Endothelial cell of hepatic sinusoid (primary cell): Measurements from ENCODE around the gene SYNE2.

Experiments used
- in situ Hi-C: cut with HindIII; loops from 2 replicates; pipeline ENCODE4 v1.10.0; 2017; ENCODE audit warnings: low sequenced_read_pairs

The SYNE2 gene

GRCh38 chr14:64112867-64113678, 260.3 kb downstream of the SYNE2 start:
- in situ Hi-C loops = no loop called here

GRCh38 chr14:64114166-64114565, 261.4 kb downstream of the SYNE2 start:
- in situ Hi-C loops = no loop called here

DNA sequence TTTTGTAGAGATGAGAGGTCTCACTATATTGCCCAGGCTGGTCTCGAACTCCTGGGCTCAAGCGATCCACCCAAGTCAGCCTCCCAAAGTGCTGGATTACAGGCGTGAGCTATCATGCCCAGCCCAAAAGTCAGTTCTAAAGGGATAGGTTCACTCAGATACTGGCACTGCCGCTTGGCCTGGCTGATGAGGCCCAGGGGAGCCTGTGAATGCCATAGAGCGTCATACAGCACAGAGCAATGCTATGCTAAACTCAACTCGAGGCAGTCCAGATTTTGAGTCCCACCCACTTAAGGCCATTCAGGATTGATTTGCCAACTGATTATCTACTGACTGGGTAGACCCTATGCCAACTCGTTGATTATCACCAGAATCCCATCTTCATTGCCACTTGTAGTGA, 262.0 kb downstream of the SYNE2 start:
- in situ Hi-C loops = loop anchor here (5.0 kb wide), 1 partner anchor 57 kb away; no protein-coding TSS in a partner anchor

DNA sequence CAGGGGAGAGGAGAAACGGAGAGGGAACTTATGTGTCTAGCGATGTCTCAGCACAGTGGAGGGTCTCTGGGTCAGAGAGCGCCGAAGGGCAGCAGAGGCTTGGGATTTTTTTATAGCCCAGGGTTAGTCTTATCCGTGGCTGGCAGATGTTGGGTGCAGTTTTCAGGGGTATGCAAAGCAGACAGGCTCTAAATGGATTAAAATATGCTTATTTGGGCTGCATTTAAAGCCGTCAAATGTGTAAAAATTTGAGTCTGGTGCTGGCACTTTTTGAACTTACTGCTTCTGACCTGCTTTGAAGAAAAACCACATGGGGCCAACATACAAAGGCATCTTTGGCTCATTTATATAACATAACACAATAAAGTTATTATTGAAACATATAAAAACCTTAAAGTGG, 262.6 kb downstream of the SYNE2 start:
- in situ Hi-C loops = loop anchor here (5.0 kb wide), 1 partner anchor 58 kb away; no protein-coding TSS in a partner anchor

- in situ Hi-C loops = loop anchor here (5.0 kb wide), 1 partner anchor 61 kb away; no protein-coding TSS in a partner anchor
Measured at GRCh38 chr14:64117671-64118402, 265.0 kb downstream of the SYNE2 start.

DNA sequence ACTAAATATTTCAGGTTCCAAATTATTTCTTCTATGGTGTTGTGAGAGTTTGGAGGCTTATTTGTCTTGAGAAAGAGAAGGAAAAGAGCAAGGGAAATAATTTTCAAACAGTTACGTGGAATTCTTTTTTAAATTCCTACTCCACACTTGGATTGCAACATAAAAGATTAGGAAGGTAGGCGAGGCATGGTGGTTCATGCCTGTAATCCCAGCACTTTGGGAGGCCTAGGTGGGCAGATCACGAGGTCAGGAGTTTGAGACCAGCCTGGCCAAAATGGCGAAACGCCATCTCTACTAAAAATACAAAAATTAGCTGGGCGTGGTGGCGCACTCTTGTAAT, 265.6 kb downstream of the SYNE2 start:
- in situ Hi-C loops = loop anchor here (5.0 kb wide), 1 partner anchor 61 kb away; no protein-coding TSS in a partner anchor

DNA sequence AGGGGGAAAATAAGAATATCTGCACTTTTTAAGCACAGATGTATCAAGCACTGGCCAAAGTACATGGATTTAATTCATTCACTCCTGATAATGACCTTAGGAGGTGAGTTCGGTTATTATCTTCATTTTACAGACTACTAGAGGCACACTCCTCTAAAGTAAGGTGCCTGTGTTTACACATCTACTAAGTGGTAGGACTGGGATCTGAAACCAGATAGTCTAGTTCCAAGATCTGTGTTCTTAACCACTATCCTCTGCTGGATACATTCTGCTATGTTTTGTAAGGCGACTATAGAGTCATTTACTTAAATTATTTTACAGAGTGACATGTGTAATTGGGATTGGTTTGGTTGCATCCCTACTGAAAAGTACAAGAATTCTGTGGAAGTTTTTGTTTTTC, 266.1 kb downstream of the SYNE2 start:
- in situ Hi-C loops = loop anchor here (5.0 kb wide), 1 partner anchor 62 kb away; no protein-coding TSS in a partner anchor

DNA sequence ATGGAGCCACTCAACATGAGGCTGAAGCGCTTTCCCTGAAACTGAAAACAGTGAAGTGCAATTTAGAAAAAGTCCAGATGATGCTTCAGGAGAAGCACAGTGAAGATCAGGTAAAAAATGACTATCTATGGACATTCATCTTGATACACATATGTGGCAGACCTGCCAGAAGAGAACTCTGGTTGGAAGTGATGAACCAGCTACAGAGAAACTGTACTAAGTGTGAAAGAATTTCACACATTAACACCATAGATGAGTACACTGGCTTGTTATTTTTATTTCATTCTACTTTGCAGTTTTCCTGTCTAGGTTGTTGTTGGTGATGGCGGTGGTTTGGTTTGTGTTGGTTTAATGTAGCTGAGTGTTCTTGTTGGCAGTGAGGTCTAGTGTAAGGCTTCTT, 266.7 kb downstream of the SYNE2 start:
- in situ Hi-C loops = loop anchor here (5.0 kb wide), 1 partner anchor 62 kb away; no protein-coding TSS in a partner anchor

DNA sequence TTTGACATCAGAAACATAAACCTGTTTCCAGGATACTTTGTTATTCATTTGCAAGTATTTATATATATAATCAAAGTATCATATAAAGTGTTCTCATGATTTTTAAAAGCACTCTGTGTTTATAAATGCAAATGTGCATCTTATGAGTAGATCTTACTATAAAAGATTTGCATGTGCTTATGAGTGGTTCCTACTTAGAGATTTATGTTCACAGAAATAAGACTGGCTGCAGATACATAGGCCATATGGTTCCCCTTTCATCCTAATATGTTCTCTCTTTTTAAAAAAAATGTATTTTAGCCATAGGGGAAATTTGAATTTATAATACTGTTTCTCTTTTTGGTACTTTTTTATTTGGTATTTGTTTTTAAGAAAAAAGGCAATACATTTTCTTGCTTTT, 267.2 kb downstream of the SYNE2 start:
- in situ Hi-C loops = loop anchor here (5.0 kb wide), 1 partner anchor 63 kb away; no protein-coding TSS in a partner anchor

DNA sequence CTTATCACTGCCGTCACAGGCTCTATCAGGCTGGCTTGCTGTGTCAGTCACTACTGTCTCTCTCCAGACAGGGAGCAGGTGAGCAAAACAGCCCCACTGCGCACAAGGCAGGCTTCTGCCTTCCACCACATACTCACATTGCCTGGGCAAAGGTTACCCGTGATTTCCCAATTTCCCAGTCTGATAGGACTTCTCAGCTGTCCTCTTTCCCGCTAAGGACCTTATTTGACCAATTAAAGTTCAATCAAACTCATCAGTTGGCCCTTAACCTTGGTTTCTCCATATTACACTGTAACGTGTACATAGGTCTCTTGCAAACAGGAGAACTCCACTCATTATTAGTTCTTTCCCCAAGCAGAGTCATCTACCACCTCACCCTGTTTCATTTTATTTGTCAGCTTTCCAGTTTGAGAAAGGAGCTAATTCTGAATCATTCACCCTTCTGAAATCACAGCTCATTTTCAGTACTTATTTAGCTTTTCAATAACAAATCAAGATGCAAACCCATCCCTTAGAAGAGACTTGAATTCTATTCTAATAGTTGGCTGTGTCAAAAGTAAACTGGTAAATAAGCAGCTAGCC, 270.5 kb downstream of the SYNE2 start:
- in situ Hi-C loops = no loop called here

DNA sequence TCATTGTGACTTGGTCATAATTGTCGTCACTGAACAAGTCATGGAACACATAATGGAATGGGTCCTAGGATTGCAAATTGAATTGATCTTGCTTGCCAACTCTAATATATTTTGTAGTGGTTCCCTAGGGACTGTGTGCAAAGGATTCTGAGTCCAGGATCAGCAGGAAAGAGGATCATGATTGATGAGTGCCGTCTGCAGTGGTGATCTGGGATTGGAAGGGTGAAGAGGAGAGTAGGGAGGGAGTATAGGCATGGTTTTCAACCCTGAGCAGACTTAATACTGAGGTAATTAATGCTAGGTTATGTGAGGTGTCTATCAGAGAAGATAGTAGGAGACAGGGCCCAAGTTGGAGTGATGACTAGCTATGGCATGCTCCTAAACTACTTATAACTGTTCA, 272.5 kb downstream of the SYNE2 start:
- in situ Hi-C loops = no loop called here

- in situ Hi-C loops = no loop called here
Measured at GRCh38 chr14:64126548-64126947, 273.7 kb downstream of the SYNE2 start.

GRCh38 chr14:64137657-64138290, 285.0 kb downstream of the SYNE2 start:
- in situ Hi-C loops = no loop called here

GRCh38 chr14:64147126-64147790, 294.5 kb downstream of the SYNE2 start:
- in situ Hi-C loops = no loop called here

- in situ Hi-C loops = no loop called here
Measured at GRCh38 chr14:64149921-64150320, 297.1 kb downstream of the SYNE2 start.

GRCh38 chr14:64158608-64159007, 305.8 kb downstream of the SYNE2 start:
- in situ Hi-C loops = no loop called here

DNA sequence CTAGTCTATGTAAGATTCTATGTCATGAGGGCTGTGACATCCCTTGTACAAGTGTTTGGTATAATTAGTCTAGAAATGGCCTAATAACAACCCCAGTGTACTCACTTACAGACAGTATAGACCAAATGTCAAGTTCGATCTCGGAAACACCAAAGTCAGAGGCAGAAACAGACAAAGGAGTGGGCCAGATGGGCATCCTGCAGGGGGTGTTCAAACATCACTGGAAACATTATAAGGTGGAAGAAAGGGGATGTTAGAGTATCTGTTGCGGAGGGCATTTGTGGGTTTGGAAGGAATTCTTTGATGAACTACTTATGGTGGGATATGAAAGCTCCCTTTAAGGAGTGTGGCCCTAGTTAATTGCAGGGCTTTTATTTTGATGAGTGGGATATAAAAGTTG, 306.8 kb downstream of the SYNE2 start:
- in situ Hi-C loops = no loop called here

DNA sequence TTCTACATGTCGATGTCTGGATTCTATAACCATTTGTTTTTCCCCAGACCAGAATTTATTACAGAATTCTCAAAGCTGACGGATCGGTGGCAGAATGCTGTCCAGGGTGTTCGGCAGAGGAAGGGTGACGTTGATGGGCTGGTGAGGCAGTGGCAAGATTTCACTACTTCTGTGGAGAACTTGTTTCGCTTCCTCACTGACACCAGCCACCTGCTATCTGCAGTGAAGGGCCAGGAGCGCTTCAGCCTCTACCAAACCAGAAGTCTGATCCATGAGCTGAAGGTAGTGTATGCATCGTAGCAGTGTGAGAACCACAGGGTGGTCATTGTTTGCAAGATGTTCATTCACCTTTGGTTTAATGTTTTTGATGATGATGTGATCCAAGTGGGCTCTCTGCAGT, 317.4 kb downstream of the SYNE2 start:
- in situ Hi-C loops = no loop called here

GRCh38 chr14:64174922-64175782, 322.3 kb downstream of the SYNE2 start:
- in situ Hi-C loops = no loop called here

GRCh38 chr14:64176330-64176729, 323.5 kb downstream of the SYNE2 start:
- in situ Hi-C loops = no loop called here
